Measurements from ENCODE around the gene HIVEP2.

The HIVEP2 gene

DNA sequence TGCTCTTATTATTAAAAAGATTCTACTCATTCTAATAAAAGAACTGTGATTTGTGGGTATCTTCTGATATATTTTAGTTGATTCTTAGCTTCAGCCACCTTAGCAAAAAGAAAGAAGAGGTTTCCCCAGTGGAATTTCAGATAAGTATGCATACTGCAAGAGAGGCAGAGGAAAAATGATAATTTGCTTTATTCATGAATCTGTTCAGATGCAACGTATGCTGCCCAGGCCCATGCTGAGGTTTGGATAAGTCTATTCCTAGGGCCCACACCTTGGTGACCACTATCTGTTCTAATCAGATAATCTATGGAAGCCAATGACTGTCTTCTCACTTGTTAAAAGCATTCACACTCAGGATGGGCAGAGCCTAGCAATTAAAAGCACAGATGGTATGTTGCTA, 194.0 kb downstream of the HIVEP2 start:
- Histone ChIP-seq H3K4me3 (ENCODE audit: low read depth in 1 of 5, low read length in 5 of 5) (no peak overlapping the region), H3K27me3 (ENCODE audit: control insufficient read depth in 5 of 5, insufficient read depth in 4 of 5, low read length in 5 of 5) (no peaks in the 10 kb centered on the region), H3K9ac (ENCODE audit: low read length in 5 of 5) (no peak overlapping the region), H3K36me3 (ENCODE audit: control insufficient read depth in 5 of 5, insufficient read depth in 5 of 5, low read length in 5 of 5) (peaks cover 10 to 14% (median 12%) of the 10 kb centered on the region in 5 donors), H3K27ac (ENCODE audit: low read depth, low read length) (no peak overlapping the region), H3K9me3 (ENCODE audit: control insufficient read depth in 5 of 5, low read length in 5 of 5) (no peaks in the 10 kb centered on the region), H3K4me1 (ENCODE audit: control insufficient read depth in 5 of 5, insufficient read depth in 5 of 5, low read length in 5 of 5) (no peaks in the 10 kb centered on the region)

DNA sequence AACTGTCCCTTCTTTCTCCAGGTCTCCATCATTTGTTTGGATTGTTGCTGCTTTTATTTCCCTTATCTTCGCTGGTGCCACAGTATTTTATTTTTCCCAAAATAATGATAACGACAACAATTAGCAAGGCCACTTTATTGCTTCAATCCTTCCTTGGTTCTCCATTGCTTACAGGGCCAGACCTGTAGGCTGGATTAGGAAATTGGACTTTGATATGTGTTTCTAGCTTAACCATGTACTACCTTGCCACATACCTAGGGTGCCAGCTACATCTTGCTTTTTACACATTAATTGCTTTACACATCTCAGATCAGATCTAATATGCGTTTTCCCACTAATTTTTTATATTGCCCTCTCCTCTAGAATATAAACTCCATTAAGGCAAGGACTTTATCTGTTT, 195.4 kb downstream of the HIVEP2 start:
- Histone ChIP-seq H3K4me1 (ENCODE audit: control insufficient read depth in 5 of 5, insufficient read depth in 5 of 5, low read length in 5 of 5) (no peaks in the 10 kb centered on the region), H3K27me3 (ENCODE audit: control insufficient read depth in 5 of 5, insufficient read depth in 4 of 5, low read length in 5 of 5) (no peaks in the 10 kb centered on the region), H3K9me3 (ENCODE audit: control insufficient read depth in 5 of 5, low read length in 5 of 5) (no peaks in the 10 kb centered on the region), H3K27ac (ENCODE audit: low read depth, low read length) (no peak overlapping the region), H3K36me3 (ENCODE audit: control insufficient read depth in 5 of 5, insufficient read depth in 5 of 5, low read length in 5 of 5) (peaks cover 4 to 13% (median 12%) of the 10 kb centered on the region in 5 donors), H3K4me3 (ENCODE audit: low read depth in 1 of 5, low read length in 5 of 5) (no peak overlapping the region), H3K9ac (ENCODE audit: low read length in 5 of 5) (no peak overlapping the region)

DNA sequence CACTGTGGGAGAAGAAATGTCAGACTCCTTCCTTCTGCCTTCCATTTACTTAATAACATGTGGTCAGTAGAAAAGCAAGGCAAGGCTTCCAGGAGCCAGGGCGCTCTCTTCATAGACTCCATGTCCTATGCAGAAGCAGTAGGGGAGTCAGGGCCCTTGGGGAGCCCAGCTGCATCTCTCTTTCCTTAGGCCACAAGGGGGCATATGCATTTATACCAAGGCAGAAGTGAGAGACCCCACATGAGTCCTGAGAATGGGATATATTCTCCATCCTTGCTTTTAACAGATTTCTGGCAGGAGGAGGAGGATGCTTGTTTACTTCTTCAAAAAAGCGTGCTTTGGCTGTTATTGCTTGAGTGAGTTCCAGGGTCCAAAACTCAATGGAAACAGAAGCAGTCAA, 198.5 kb downstream of the HIVEP2 start:
- H3K4me3 ChIP-seq (ENCODE audit: low read depth in 1 of 5, low read length in 5 of 5), result no peak overlapping the region
- no peaks in the 10 kb centered on the region for H3K27me3 ChIP-seq (ENCODE audit: control insufficient read depth in 5 of 5, insufficient read depth in 4 of 5, low read length in 5 of 5)
- H3K9ac ChIP-seq (ENCODE audit: low read length in 5 of 5), result no peak overlapping the region
- H3K27ac ChIP-seq (ENCODE audit: low read depth, low read length), result no peak overlapping the region
- no peaks in the 10 kb centered on the region for H3K9me3 ChIP-seq (ENCODE audit: control insufficient read depth in 5 of 5, low read length in 5 of 5)
- H3K4me1 ChIP-seq (ENCODE audit: control insufficient read depth in 5 of 5, insufficient read depth in 5 of 5, low read length in 5 of 5), result no peaks in the 10 kb centered on the region
- no peaks in the 10 kb centered on the region for H3K36me3 ChIP-seq (ENCODE audit: control insufficient read depth in 5 of 5, insufficient read depth in 5 of 5, low read length in 5 of 5)

DNA sequence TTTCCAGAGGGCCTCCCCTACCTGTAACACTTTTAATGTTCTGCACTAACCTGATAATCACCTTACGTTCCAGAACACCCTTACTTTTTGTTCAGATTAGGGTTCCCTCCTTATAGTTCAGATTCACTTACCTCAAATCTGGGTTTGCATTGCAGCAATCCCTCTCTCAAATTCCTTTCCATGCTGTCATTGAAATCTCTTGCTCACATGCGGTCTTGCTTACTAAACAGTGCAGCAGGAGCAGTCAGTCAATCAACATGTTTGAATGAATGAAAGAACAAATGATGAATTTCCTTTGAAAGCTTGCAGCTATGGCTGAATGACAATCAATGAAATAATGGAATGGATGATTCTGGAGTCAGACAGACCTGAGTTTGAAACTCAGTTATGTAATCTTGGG, 200.1 kb downstream of the HIVEP2 start:
- Histone ChIP-seq H3K27me3 (ENCODE audit: control insufficient read depth in 5 of 5, insufficient read depth in 4 of 5, low read length in 5 of 5) (no peaks in the 10 kb centered on the region), H3K9ac (ENCODE audit: low read length in 5 of 5) (no peak overlapping the region), H3K27ac (ENCODE audit: low read depth, low read length) (no peak overlapping the region), H3K4me3 (ENCODE audit: low read depth in 1 of 5, low read length in 5 of 5) (no peak overlapping the region), H3K4me1 (ENCODE audit: control insufficient read depth in 5 of 5, insufficient read depth in 5 of 5, low read length in 5 of 5) (no peaks in the 10 kb centered on the region), H3K36me3 (ENCODE audit: control insufficient read depth in 5 of 5, insufficient read depth in 5 of 5, low read length in 5 of 5) (no peaks in the 10 kb centered on the region), H3K9me3 (ENCODE audit: control insufficient read depth in 5 of 5, low read length in 5 of 5) (no peaks in the 10 kb centered on the region)

DNA sequence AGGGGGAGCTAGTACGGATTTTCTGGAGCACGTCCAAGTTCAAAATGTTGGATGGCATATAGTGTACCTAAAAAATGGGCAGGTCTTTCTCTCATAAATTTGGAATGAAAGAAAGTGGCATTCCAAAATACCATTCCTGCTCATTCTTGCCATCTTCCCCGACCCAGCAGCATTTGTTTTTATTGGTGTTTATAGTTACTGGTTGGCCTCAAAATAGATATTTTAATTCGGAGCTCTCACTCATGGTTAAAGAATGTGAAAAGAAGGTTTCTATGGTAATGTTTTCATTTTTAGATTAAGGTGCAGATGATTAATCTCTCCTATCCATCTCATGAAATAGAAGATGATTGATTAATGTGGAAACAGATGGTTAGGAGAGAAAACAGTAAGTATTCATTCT, 204.5 kb downstream of the HIVEP2 start:
- no peak overlapping the region for H3K27ac ChIP-seq (ENCODE audit: low read depth, low read length)
- peaks cover 0 to 6% (median 3%) of the 10 kb centered on the region in 5 donors for H3K4me1 ChIP-seq (ENCODE audit: control insufficient read depth in 5 of 5, insufficient read depth in 5 of 5, low read length in 5 of 5)
- no peaks in the 10 kb centered on the region for H3K9me3 ChIP-seq (ENCODE audit: control insufficient read depth in 5 of 5, low read length in 5 of 5)
- H3K36me3 ChIP-seq (ENCODE audit: control insufficient read depth in 5 of 5, insufficient read depth in 5 of 5, low read length in 5 of 5), result no peaks in the 10 kb centered on the region
- no peak overlapping the region for H3K9ac ChIP-seq (ENCODE audit: low read length in 5 of 5)
- no peaks in the 10 kb centered on the region for H3K27me3 ChIP-seq (ENCODE audit: control insufficient read depth in 5 of 5, insufficient read depth in 4 of 5, low read length in 5 of 5)
- no peak overlapping the region for H3K4me3 ChIP-seq (ENCODE audit: low read depth in 1 of 5, low read length in 5 of 5)

DNA sequence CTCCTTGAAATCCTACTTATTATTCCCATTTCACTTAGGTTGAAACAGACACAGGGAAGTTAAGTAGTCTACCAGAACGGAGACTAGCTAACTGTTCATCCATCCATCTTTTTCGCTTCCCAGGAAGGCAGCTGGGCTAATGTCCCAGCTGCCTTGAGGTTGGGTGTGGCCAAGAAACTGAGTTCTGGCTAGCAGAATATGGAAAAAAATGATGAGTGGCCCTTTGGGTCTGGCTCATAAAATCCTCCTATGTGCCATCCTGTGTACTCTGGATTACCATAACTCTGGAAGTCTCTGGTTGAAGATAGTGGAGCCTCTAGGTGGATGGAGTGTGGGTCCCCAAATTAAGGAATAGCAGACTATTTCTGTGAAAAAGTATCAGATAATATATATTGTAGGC, 206.2 kb downstream of the HIVEP2 start:
- peaks cover 0 to 9% (median 3%) of the 10 kb centered on the region in 5 donors for H3K4me1 ChIP-seq (ENCODE audit: control insufficient read depth in 5 of 5, insufficient read depth in 5 of 5, low read length in 5 of 5)
- H3K27ac ChIP-seq (ENCODE audit: low read depth, low read length), result no peak overlapping the region
- H3K4me3 ChIP-seq (ENCODE audit: low read depth in 1 of 5, low read length in 5 of 5), result no peak overlapping the region
- no peaks in the 10 kb centered on the region for H3K27me3 ChIP-seq (ENCODE audit: control insufficient read depth in 5 of 5, insufficient read depth in 4 of 5, low read length in 5 of 5)
- no peak overlapping the region for H3K9ac ChIP-seq (ENCODE audit: low read length in 5 of 5)
- H3K36me3 ChIP-seq (ENCODE audit: control insufficient read depth in 5 of 5, insufficient read depth in 5 of 5, low read length in 5 of 5), result no peaks in the 10 kb centered on the region
- no peaks in the 10 kb centered on the region for H3K9me3 ChIP-seq (ENCODE audit: control insufficient read depth in 5 of 5, low read length in 5 of 5)

DNA sequence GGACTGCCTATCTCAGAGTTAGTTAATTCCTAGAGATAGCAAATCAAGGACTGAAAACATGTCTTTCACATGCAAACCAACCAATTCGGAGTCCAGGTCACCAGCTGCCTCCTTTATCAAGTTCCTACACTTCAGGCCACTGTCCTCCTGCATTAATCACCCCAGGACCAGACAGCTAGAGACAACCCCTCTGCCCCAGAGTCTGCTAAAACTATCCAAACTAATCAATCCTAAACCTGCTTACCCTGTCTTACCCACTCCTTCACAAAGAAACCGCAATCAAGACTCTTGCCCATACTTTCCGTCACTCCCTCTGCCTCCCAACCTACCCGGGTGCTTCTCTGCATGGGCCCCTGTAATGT, 207.0 kb downstream of the HIVEP2 start:
- Histone ChIP-seq H3K4me1 (ENCODE audit: control insufficient read depth in 5 of 5, insufficient read depth in 5 of 5, low read length in 5 of 5) (peaks cover 0 to 9% (median 3%) of the 10 kb centered on the region in 5 donors), H3K9me3 (ENCODE audit: control insufficient read depth in 5 of 5, low read length in 5 of 5) (no peaks in the 10 kb centered on the region), H3K27ac (ENCODE audit: low read depth, low read length) (no peak overlapping the region), H3K4me3 (ENCODE audit: low read depth in 1 of 5, low read length in 5 of 5) (no peak overlapping the region), H3K27me3 (ENCODE audit: control insufficient read depth in 5 of 5, insufficient read depth in 4 of 5, low read length in 5 of 5) (no peaks in the 10 kb centered on the region), H3K9ac (ENCODE audit: low read length in 5 of 5) (no peak overlapping the region), H3K36me3 (ENCODE audit: control insufficient read depth in 5 of 5, insufficient read depth in 5 of 5, low read length in 5 of 5) (no peaks in the 10 kb centered on the region)

DNA sequence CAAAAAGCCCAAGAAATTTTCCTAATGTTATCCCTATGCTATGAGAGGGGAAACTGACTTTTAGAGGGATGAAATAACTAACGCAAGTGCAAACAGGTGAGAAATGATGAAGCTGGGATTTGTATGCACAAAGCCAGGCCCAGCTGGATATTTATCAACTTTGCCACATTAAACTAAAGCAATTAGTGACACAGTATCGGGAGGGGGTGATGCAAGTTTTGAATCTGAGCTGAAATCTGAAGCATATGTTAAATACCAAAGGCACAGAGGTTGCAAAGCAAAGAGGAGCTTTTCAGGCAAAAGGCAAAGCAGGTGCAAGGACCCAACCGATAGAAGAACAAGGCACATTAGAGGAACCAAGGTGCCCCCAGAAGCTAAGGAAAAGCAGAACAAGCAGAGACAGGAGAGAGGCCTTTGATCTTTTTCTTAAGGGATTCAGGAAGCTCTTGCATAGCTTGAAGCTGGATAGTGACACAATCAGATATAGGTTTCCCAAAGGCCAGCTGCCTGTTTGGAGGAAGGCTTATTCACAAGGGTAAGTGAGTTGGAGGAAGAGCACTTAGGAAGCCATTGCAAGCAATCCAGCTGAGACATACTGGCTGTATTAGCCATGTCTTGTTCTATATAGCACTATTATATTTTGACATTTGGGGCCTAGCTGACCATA, 207.5 kb downstream of the HIVEP2 start:
- Histone ChIP-seq H3K4me1 (ENCODE audit: control insufficient read depth in 5 of 5, insufficient read depth in 5 of 5, low read length in 5 of 5) (peaks cover 0 to 9% (median 3%) of the 10 kb centered on the region in 5 donors), H3K36me3 (ENCODE audit: control insufficient read depth in 5 of 5, insufficient read depth in 5 of 5, low read length in 5 of 5) (no peaks in the 10 kb centered on the region), H3K9me3 (ENCODE audit: control insufficient read depth in 5 of 5, low read length in 5 of 5) (no peaks in the 10 kb centered on the region)

DNA sequence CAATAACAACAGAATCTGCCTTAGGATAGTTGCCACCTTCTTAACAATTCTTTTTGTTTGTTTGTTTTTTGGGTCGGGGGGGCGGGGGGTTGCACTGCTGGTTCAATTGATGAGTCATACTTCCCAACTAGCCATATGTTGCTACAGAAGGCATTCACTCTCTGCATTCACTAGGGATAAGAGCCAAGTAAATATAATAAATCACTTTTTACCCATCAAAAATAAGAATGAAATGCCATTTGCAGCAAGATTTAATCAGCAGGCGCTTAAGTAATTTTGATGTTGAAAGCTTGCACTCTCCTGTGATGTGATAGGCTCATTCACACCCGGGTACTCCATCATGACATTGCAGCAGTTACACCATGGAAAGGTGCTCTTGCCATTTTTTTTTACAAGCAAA, 209.8 kb downstream of the HIVEP2 start:
- no peak overlapping the region for H3K27ac ChIP-seq (ENCODE audit: low read depth, low read length)
- no peak overlapping the region for H3K9ac ChIP-seq (ENCODE audit: low read length in 5 of 5)
- H3K9me3 ChIP-seq (ENCODE audit: control insufficient read depth in 5 of 5, low read length in 5 of 5), result no peaks in the 10 kb centered on the region
- H3K4me3 ChIP-seq (ENCODE audit: low read depth in 1 of 5, low read length in 5 of 5), result no peak overlapping the region
- no peaks in the 10 kb centered on the region for H3K36me3 ChIP-seq (ENCODE audit: control insufficient read depth in 5 of 5, insufficient read depth in 5 of 5, low read length in 5 of 5)
- peaks cover 0 to 9% (median 3%) of the 10 kb centered on the region in 5 donors for H3K4me1 ChIP-seq (ENCODE audit: control insufficient read depth in 5 of 5, insufficient read depth in 5 of 5, low read length in 5 of 5)
- H3K27me3 ChIP-seq (ENCODE audit: control insufficient read depth in 5 of 5, insufficient read depth in 4 of 5, low read length in 5 of 5), result no peaks in the 10 kb centered on the region

More for the DNA sequence above, 207.5 kb downstream of the HIVEP2 start:
- Histone ChIP-seq H3K27ac (ENCODE audit: low read depth, low read length) (no peak overlapping the region), H3K27me3 (ENCODE audit: control insufficient read depth in 5 of 5, insufficient read depth in 4 of 5, low read length in 5 of 5) (no peaks in the 10 kb centered on the region), H3K4me3 (ENCODE audit: low read depth in 1 of 5, low read length in 5 of 5) (no peak overlapping the region), H3K9ac (ENCODE audit: low read length in 5 of 5) (no peak overlapping the region)

DNA sequence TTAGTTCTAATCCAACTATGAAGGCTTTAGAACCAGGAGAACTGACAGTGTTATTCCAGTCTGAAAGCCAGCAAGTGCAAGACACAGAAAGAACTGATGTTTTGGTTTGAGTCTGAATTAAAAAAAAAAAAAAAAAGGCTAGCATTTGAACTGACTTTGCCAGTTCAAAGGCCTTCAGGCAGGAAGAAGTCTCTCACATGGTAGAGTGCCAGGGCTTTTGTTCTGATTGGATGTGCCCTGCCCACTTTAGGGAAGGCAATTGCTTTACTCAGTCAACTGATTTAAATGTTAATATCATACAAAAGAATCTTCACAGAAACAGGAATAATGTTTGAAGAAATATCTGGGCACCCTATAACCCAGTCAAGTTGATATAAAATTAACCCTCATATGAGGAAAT, 212.2 kb downstream of the HIVEP2 start:
- Histone ChIP-seq H3K4me1 (ENCODE audit: control insufficient read depth in 5 of 5, insufficient read depth in 5 of 5, low read length in 5 of 5) (peaks cover 0 to 20% (median 15%) of the 10 kb centered on the region in 5 donors), H3K9ac (ENCODE audit: low read length in 5 of 5) (no peak overlapping the region), H3K9me3 (ENCODE audit: control insufficient read depth in 5 of 5, low read length in 5 of 5) (no peaks in the 10 kb centered on the region), H3K4me3 (ENCODE audit: low read depth in 1 of 5, low read length in 5 of 5) (no peak overlapping the region), H3K27me3 (ENCODE audit: control insufficient read depth in 5 of 5, insufficient read depth in 4 of 5, low read length in 5 of 5) (no peaks in the 10 kb centered on the region), H3K36me3 (ENCODE audit: control insufficient read depth in 5 of 5, insufficient read depth in 5 of 5, low read length in 5 of 5) (no peaks in the 10 kb centered on the region), H3K27ac (ENCODE audit: low read depth, low read length) (no peak overlapping the region)
